ENCODE measurements around the gene ZNF154.
"Not testable (repeated sequence)": the region's sequence is repeated elsewhere in the genome, so short reads cannot be mapped to it uniquely, and the experiment has no call there.

The ZNF154 gene

DNA sequence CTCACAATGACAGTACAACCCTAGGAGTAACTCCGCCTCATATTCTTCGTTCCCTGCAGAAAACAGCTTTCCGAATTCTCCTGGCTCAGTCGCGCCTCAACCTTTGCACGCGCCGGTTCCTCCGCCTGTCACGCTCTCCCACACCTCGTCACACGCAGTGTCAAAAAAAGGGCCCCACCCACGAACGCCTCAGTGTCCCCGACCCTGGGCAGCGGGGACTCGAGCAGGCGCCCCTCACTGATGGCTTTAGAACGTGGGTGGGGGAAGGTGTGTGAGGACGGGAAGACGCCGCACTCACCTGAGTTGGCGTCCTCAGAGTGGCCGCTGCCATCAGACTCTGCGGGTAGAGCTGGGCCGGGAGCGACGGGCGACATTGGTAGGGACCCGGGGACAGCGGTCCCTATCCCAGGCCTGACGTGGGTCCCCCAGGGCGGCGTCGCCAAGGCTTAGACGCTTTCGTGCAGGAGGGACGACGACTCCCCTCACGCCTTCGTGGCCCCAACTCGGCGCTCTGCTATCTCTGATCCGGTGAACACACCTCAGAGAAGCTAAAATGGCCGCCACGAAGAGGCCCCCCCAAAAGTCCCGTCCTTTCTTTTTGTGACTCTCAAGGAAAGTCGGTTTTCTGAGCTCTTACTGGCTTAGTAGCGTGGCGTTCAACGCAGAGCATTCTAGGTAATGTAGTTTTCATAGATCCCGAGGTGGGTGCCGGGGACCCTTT is at the start of gene ZNF154:
TSS of gene ZNF154 (minus strand) at position 564 of the 721 bp plus-strand sequence. CDS start at position 331, 233 bp downstream.
- DNase-seq, result no peak

DNA sequence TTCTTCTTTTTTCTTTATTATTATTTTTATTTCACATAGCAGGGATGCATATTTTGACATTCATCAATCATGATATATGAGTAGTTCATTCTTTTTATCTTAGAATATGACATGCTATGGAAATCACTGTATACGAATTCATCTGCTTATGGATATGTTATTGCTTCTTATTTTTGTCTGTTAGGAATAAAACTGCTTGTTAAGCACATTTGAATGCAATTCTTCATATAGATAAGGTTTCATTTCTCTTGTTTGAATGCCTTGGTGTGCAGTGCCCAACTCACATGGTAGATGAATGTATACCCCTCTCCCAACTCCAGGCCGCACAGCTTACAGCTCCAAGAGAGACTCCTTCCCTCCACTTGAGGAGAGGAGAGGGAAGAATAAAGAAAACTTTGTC is 48.9 kb upstream of the ZNF154 start:
- DNase-seq, result no peak

DNA sequence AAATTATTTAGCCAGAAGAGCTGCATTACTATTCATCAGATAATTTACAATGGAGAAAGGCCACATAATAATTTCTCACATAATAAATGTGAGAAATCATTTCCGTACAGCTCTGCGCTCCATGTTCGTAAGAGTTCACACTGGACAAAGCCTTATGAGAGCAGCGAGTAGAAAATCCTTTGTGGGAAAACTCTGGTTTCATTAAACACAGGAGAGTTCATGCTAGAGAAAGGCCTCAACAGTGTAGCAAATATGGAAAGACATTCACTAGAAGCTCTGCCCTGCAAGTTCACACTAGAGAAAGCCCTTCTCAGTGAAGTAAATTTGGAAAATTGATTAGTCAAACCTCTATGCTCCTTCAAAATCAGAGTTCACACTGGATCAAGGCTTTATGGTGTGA is 46.0 kb upstream of the ZNF154 start:
- DNase-seq, result no peak

DNA sequence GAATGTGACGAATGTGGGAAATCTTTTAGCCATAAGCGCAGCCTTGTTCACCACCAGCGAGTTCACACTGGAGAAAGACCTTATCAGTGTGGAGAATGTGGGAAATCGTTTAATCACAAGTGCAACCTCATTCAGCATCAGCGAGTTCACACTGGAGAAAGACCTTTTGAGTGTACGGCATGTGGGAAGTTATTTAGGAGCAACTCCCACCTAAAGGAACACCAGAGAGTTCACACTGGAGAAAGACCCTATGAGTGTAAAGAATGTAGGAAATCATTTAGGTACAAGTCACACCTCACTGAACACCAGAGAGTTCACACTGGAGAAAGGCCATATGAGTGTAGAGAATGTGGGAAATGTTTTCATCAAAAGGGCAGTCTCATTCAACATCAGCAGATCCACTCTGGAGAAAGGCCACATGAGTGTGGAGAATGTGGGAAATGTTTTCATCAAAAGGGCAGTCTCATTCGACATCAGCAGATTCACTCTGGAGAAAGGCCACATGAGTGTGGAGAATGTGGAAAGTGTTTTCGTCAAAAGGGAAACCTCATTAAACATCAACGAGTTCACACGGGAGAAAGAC is 45.2 kb upstream of the ZNF154 start:
- no peak for DNase-seq

DNA sequence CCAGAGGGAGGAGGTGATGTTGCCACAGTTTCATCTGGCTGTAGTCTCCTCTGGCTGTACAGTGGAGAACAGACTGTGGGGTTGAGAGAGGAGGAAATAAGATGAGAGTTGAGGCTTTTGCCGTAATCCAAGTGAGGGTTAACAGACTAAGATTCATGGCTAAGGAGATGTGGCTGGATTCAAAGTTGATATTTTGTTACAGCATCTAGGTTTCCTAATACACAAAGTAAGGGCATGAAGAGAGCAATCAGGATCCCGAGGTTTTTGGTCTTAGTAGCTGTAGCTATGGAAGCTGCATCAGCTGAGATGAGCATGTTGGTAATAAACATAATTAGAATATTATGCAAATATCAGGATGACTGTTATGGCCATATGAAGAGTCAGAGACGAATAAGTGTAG is 39.0 kb upstream of the ZNF154 start:
- no peak for DNase-seq

DNA sequence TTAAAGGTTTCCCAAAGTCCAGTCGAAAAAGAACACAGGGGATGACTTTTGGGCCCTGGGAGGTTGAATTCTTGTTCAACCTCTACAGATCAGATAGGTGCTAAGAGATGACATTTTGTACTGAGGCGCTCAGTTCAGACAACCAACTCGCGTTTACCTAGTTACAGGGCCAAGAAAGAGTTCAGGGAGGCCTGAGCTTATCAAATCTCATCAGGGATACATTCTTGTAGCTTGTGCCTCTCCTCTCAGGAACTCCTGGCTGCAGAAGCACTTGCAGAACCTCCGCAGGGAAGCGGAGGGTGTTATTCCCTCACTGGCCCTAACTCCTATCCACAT is 38.4 kb upstream of the ZNF154 start:
- no peak for DNase-seq

DNA sequence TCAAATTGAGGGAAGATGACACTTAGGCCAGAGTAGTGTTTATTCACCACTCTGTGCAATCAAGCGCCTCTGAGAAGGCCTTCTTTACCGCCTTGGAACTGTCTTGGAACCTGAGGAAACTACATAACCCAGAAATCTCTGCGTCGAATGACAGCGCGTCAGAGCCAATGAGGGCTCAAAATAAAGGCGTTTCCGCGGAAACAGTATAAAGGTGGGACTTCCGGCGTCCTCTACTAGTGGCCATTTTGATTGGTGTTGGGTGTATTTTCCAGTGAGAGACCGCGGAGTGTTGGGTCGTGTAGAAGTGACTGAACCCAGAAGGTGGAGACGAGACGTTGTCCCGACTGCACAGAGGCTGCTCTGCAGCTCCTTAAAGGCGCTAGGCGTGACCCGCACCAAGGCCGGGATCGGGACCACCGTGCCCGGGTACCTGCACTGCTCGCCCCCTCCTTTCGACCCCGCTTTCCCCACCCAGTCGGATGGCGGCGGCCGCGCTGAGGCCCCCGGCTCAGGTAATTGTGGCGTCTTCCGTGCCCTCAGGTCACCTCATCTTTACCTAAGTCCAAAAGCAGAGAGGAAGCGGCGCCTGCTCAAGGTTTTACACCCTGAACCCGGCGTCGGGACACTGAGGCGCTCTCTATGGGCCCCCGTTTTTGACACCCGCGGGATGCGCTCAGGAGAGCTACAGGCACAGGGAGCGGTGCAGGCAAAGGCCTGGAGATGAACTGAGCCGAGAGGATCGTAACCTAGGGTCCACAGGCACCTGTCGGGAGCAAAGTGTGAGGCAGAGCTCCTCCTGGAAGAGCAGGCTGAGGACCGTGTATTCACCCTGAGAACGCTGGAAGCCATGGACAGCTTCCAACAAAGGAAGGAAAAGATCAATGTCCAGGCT is 37.8 kb upstream of the ZNF154 start, which contains the start of gene ZNF776:
TSS of gene ZNF776 (plus strand) at position 236 of the 892 bp plus-strand sequence. CDS start at position 480, 244 bp downstream.
- DNase-seq, result peak; percentile 81 to 95 (median 95)

DNA sequence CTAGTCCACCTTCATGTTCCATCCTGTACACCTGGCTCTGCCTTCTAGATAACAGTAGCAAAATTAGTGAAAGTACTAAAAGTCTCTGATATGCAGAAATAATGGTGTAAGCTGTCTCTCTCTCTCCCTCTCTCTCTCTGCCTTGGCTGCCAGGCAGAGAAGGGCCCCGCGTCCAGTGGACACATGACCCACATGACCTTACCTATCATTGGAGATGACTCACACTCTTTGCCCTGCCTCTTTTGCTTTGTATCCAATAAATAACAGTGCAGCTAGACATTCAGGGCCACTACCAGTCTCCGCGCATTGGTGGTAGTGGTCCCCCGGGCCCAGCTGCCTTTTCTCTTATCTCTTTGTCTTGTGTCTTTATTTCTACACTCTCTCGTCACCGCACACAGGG is 29.8 kb upstream of the ZNF154 start:
- DNase-seq, result not testable (repeated sequence)

DNA sequence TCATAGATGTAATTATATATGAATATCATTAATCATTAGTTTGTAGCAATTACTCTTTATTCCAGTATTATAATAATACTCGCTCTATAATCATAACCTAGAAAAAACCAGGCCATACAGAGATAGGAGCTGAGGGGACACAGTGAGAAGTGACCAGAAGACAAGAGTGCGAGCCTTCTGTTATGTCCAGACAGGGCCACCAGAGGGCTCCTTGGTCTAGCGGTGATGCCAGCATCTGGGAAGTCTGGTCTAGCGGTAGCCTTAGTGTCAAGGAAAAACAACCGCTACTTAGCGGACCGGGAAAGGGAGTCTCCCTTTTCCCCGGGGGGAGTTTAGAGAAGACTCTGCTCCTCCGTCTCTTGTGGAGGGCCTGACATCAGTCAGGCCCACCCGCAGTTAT is 29.3 kb upstream of the ZNF154 start:
- DNase-seq, result not testable (repeated sequence)

DNA sequence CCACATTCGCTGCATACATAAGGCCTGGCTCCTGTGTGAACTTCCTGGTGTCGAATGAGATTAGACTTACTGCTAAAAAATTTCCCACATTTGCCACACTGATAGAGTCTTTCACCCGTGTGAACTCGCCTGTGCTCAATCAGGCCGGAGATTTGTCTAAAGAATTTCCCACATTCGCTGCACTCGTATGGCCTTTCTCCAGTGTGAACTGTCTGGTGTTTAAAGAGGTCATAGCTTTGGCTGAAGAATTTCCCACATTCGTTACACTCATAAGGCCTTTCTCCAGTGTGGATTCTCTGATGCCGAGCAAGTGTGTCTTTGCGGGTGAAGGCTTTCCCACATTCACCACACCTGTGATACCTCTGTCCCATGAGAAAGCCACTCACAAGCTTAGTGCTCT is 11.9 kb upstream of the ZNF154 start:
- no peak for DNase-seq

DNA sequence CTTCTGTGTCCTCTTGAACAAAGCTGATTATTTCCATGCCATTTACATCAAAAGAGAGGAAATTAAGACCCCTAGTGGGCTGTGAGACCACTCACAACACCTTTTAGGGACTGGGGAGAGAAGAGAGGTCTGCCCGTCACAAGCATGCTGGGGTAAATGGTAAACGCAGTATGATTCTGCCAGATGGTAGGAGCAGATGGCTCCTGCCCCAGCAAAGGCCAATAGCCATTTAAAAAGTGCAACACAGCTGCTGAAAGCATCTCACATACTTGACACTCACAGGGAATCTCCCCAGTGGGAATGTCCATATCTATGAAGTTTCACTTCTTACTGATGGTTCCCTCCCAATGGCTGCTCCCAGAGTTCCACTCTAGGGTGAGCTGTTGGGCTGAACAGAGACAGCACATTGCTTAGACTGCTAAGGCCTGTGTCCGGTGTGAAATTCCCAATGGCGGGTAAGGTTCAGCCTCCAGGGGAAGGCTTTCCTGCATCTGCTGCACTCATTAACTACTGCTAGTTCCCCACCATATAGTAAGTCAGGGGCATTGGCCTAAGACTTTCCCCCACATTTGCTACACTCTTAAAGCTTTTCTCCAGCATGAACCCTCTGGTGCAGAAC is 11.0 kb upstream of the ZNF154 start:
- DNase-seq, result peak in 1 of 3 experiments; percentile 52

DNA sequence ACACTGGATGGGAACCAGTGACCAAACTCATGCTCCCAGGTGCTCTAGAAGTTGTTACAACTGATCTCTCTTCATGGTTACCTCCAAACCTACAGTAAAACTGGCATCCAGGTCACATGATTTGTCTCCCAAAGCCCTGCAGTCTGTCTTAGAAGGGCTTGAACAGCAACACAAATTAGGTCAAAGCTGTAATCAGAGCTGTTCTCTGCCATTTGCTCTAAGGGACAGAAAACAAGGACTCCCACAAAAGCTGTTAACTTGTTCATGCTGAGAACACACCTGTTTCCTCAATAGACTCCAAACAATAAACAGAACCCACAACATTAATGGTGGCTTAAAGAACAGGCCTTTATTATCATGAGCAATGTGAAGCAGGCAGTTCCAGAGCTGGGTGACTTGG is 10.4 kb upstream of the ZNF154 start:
- peak in 1 of 3 experiments; percentile 52 for DNase-seq

DNA sequence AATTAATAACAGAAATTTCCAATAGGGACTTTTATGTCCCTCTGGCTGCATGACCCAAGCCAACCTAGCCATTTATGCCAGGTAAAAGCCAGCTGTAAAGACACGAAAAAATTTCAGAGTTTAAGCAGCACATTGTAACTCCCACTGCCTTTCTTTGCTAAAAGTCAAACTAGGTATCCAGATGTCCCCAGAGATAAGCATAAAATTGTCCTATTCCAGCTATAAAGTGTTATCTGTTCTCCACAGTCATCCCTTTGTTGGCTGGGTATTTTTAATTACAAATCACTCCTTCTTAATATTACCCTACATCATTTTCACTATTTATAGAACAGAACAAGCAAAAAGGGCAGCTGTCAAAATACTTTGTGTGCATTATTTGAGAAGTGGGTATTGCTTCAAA is 3.2 kb upstream of the ZNF154 start:
- no peak for DNase-seq

DNA sequence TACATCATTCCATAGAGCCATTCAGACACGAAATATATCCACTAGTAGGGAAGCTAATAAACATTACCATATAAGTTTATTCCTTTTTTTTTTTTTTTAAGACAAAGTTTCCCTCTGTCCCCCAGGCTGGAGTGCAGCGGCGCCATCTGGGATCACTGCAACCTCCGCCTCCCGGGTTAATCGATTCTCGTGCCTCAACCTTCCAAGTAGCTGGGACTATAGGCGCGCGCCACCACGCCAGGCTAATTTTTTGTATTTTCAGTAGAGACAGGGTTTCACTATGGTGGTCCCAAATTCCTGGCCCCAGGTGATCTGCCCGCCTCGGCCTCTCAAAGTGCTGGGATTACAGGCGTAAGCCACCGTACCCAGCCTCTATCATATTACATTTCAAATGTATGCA is 612 bp upstream of the ZNF154 start:
- DNase-seq, result no peak

DNA sequence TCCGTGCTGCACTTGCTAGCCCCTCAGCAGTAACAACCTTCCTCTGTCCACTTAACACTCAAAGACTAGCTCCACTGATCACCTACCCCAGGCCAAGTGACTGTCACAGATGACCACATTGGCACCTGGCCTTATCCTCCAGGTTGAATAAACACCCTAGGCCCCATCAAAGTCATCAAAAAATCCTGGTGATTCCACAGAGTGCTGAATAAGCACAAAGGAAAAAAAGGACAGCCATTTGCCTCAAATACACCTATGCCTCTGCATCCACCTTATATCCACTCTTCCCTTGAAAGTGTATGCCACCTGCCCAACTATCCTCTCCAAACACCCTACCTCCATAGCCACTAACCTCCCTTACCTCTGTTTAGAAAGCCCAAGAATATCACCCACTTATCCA is 2.7 kb downstream of the ZNF154 start:
- no peak for DNase-seq

DNA sequence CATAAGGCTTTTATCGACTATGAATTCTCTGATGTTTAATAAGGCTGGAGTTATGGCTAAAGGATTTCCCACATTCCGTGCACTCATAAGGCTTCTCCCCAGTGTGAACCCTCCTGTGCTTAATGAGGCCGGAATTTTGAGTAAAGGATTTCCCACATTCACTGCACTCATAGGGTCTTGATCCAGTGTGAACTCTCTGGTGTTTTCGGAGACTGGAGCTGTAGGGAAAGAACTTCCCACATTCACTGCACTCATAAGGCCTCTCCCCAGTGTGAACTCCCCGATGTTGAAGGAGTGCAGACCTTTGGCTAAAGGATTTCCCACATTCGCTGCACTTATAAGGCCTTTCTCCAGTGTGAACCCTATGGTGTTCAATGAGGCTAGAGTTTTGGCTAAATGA is 7.4 kb downstream of the ZNF154 start:
- no peak for DNase-seq

DNA sequence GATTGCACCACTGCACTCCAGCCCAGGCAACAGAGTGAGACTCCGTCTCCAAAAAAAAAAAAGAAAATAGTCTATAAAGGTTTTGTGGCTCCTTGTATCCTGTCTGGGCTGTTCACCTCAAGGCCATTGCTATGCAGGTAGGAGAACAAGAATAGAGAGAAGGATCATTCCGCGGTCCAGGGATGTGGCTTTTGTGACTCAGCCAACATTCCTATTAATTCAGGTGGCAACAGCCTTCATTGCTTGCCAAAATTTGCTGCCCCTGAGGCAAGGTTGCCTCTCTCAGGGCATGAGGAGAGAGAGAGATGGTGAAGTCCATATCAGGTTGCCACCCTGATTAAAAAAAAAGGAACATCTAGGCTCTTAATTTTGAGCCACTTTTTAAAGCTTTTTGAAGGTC is 19.3 kb downstream of the ZNF154 start:
- no peak for DNase-seq

DNA sequence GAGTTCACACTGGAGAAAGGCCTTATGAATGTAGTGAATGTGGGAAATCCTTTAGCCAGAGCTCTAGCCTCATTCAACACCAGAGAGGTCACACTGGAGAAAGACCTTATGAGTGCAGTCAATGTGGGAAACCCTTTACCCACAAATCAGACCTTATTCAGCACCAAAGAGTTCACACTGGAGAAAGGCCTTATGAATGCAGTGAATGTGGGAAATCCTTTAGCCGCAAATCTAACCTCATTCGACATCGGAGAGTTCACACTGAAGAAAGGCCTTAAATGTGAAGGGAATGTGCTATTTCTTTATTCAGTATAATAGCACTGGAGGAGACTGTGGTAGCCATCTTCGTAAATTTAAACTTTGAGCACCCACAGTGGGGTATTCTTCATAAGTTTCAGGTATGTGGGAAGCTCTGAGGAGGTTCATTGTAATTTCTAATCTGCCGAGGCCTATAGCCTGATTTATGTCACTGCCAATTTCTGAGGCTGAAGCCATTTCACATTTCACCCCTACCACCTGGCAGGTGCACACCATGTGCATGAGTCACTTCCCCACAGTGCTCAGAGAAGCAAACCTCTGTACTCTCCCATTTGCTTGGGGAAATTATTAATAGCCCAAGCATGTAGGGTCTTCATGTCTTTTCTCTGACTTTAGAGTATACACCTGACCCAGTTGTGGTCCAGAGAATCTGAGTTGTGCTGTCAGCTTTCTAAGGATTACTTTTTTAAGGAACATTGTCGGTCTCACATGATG is 20.8 kb downstream of the ZNF154 start:
- DNase-seq, result no peak

DNA sequence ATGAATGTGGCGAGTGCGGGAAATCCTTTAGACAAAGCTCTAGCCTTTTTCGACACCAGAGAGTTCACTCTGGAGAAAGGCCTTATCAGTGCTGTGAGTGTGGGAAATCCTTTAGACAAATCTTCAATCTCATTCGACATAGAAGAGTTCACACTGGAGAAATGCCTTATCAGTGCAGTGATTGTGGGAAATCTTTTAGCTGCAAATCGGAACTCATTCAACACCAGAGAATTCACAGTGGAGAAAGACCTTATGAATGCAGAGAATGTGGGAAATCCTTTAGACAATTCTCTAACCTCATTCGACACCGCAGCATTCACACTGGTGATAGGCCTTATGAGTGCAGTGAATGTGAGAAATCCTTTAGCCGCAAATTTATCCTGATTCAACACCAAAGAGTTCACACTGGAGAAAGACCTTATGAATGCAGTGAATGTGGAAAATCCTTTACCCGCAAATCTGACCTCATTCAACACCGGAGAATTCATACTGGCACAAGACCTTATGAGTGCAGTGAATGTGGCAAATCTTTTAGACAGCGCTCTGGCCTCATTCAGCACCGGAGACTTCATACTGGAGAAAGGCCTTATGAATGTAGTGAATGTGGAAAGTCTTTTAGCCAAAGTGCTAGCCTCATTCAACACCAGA is 21.5 kb downstream of the ZNF154 start:
- DNase-seq, result no peak

DNA sequence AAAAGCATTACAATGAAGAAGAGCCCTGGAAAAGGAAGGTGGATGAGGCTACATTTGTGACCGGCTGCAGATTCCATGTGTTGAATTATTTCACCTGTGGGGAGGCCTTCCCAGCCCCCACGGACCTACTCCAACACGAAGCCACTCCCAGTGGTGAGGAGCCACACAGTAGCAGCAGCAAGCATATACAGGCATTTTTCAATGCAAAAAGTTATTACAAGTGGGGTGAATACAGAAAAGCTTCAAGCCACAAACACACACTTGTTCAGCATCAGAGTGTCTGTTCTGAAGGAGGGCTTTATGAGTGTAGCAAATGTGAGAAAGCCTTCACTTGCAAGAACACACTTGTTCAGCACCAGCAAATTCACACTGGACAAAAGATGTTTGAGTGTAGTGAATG is 22.3 kb downstream of the ZNF154 start:
- no peak for DNase-seq

DNA sequence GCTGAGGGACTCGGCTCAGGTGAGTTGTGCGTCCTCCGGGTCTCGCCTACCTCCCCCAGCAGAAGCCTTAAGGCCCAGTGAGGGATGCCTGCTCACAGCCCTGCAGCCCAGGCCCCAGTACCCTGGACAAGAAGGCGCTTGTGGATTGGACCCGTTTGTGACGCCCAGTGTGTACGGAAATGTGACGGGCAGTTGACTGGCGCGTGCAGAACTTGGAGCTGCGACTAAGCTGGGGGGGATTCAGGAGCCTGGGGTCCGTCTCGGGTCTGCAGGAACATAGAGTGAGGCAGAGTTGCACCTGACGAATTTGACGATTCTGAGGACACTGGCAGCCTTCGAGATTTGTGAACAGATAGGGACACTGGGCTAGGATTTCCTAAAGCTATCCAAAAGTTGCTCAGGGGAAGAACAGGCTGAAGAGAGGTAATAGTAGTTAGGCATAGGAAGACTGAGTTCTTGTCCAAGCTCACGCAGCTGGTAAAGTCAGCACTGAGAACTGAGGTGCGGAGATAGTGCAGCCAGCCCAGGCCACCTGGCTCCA is 26.7 kb downstream of the ZNF154 start:
- DNase-seq, result no peak

DNA sequence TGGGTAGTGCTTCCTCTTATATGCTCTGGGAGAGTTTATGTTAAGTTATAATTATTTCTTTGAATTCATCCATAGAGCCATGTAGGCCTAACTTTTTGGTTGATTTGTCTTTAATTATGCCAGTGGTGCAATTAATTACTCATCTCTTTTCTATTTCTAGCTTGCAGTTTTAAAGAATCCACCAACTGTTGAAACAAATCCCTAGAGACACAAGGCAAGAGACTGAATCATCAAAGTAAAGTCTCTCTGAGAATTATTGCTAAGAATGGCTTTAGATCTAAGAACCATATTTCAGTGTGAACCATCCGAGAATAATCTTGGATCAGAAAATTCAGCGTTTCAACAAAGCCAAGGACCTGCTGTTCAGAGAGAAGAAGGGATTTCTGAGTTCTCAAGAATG is 33.1 kb downstream of the ZNF154 start:
- DNase-seq, result no peak

All from NCI-H1417 (cell line).